Colon (tissue), 2 donors: ENCODE results near the gene USP5.
A peak's percentile ranks its signal among the peaks of the same experiment; 100 is the strongest.
"Not testable (repeated sequence)": the region's sequence is repeated elsewhere in the genome, so short reads cannot be mapped to it uniquely, and the experiment has no call there.

ENCODE experiments used
- FAIRE-seq: peaks from 2 replicates; lab custom pipeline; 2012; peaks lifted over from hg19 to GRCh38; lab: Jason Lieb, UNC
- donor health status: control.
- donor health status: control.

USP5 gene

GRCh38 chr12:6888360-6888759, 36.4 kb downstream of the USP5 start:
- FAIRE-seq = no peak

GRCh38 chr12:6888794-6889193, 36.8 kb downstream of the USP5 start:
- FAIRE-seq = not testable (repeated sequence)

GRCh38 chr12:6889775-6890573, 38.0 kb downstream of the USP5 start:
- not testable (repeated sequence) for FAIRE-seq

GRCh38 chr12:6890789-6891645, 39.1 kb downstream of the USP5 start:
- FAIRE-seq = no peak

- FAIRE-seq = no peak
Observed at GRCh38 chr12:6891646-6892001, 39.7 kb downstream of the USP5 start.

GRCh38 chr12:6892683-6893082, 40.7 kb downstream of the USP5 start:
- not testable (repeated sequence) for FAIRE-seq

GRCh38 chr12:6894321-6894720, 42.4 kb downstream of the USP5 start:
- FAIRE-seq = no peak

GRCh38 chr12:6896846-6897435, 45.0 kb downstream of the USP5 start:
- FAIRE-seq = no peak

GRCh38 chr12:6899427-6899826, 47.5 kb downstream of the USP5 start:
- FAIRE-seq = no peak

GRCh38 chr12:6899837-6900519, 48.0 kb downstream of the USP5 start:
- no peak for FAIRE-seq

- FAIRE-seq = no peak
Observed at GRCh38 chr12:6902448-6902847, 50.5 kb downstream of the USP5 start.

- no peak for FAIRE-seq
Observed at GRCh38 chr12:6903722-6904121, 51.8 kb downstream of the USP5 start.

- FAIRE-seq = peak; percentile 74
Observed at GRCh38 chr12:6904280-6905276, 52.6 kb downstream of the USP5 start, which contains the start of gene LRRC23. Gene LRRC23, plus strand, starts transcription at chr12:6904822. Its CDS starts 812 bp downstream, at chr12:6905634.

- no peak for FAIRE-seq
Observed at GRCh38 chr12:6905414-6906040, 53.6 kb downstream of the USP5 start.

- FAIRE-seq = not testable (repeated sequence)
Observed at GRCh38 chr12:6908141-6908540, 56.2 kb downstream of the USP5 start.

- no peak for FAIRE-seq
Observed at GRCh38 chr12:6909421-6910145, 57.6 kb downstream of the USP5 start.

GRCh38 chr12:6912164-6912935, 60.4 kb downstream of the USP5 start:
- no peak for FAIRE-seq

GRCh38 chr12:6914246-6914946, 62.4 kb downstream of the USP5 start, which contains the start of gene ENO2:
Gene ENO2, plus strand, starts transcription at chr12:6914580. Its CDS starts 1,253 bp downstream, at chr12:6915833.
- no peak for FAIRE-seq
